Neural progenitor cell (in vitro differentiated cells): ENCODE data around the gene UNC45A. TPM values are rescaled to one million over a fixed set of nuclear protein-coding genes. Genes with fewer than 3 reads are reported as not detected.
"Not testable (repeated sequence)": the region's sequence is repeated elsewhere in the genome, so short reads cannot be mapped to it uniquely, and the experiment has no call there.

Experiments
- DNase-seq: peaks from one replicate; pipeline ENCODE4 v3.0.0-alpha.2; 2016; ENCODE audit warnings: low spot score
- H2AFZ ChIP-seq: fragments of 200-600 bp; sonication (generic); replicated peaks from 2 replicates; pipeline ENCODE4 v1.6.1; 2016; ENCODE audit warnings: antibody characterized with exemption
- H3F3A ChIP-seq: fragments of 200-600 bp; sonication (generic); 2 replicates; pipeline ENCODE4 v1.6.1; 2016; ENCODE audit warnings: antibody characterized with exemption, low read depth
- H3K27ac ChIP-seq: fragments of 200-600 bp; sonication (generic); 2 replicates; pipeline ENCODE4 v1.5.1; 2016; ENCODE audit warnings: mild to moderate bottlenecking
- H3K27me3 ChIP-seq: fragments of 200-600 bp; sonication (generic); 2 replicates; pipeline ENCODE4 v1.6.1; 2016; ENCODE audit warnings: mild to moderate bottlenecking, moderate library complexity
- H3K36me3 ChIP-seq: fragments of 200-600 bp; sonication (generic); 2 replicates; pipeline ENCODE4 v1.5.1; 2016
- H3K4me1 ChIP-seq: fragments of 200-600 bp; sonication (generic); 2 replicates; pipeline ENCODE4 v1.6.1; 2016; ENCODE audit warnings: mixed run types
- H3K4me2 ChIP-seq: fragments of 200-600 bp; sonication (generic); 2 replicates; pipeline ENCODE4 v1.6.1; 2016
- H3K4me3 ChIP-seq: fragments of 200-600 bp; sonication (generic); 2 replicates; pipeline ENCODE4 v1.5.1; 2016
- H3K79me2 ChIP-seq: fragments of 200-600 bp; sonication (generic); 2 replicates; pipeline ENCODE4 v1.6.1; 2016; ENCODE audit warnings: low read depth
- H3K9ac ChIP-seq: fragments of 200-600 bp; sonication (generic); 2 replicates; pipeline ENCODE4 v1.6.1; 2016
- H3K9me3 ChIP-seq: fragments of 200-600 bp; sonication (generic); 2 replicates; pipeline ENCODE4 v1.5.1; 2016; ENCODE audit warnings: low read depth
- H4K20me1 ChIP-seq: fragments of 200-600 bp; sonication (generic); 2 replicates; pipeline ENCODE4 v1.6.1; 2016; ENCODE audit warnings: low read depth
- H3K27ac Mint-ChIP-seq: 3 replicates; pipeline ENCODE4 v1.8.0; 2021; ENCODE audit warnings: mixed read lengths
- H3K27me3 Mint-ChIP-seq: 2 replicates; pipeline ENCODE4 v1.8.0; 2022; ENCODE audit warnings: low read depth, mild to moderate bottlenecking, inconsistent platforms, moderate library complexity, mixed read lengths; ENCODE audit not compliant: insufficient read depth
- H3K36me3 Mint-ChIP-seq: 3 replicates; pipeline ENCODE4 v1.8.0; 2021; ENCODE audit warnings: mixed read lengths
- H3K4me1 Mint-ChIP-seq: 3 replicates; pipeline ENCODE4 v1.8.0; 2021; ENCODE audit warnings: mixed read lengths
- H3K4me3 Mint-ChIP-seq: 3 replicates; pipeline ENCODE4 v1.8.0; 2021; ENCODE audit warnings: mild to moderate bottlenecking, moderate library complexity, mixed read lengths
- H3K9me3 Mint-ChIP-seq: 3 replicates; pipeline ENCODE4 v1.8.0; 2020; ENCODE audit warnings: mixed read lengths
- EZH2 ChIP-seq: fragments of 200-600 bp; sonication (generic); IDR thresholded peaks from 2 replicates; pipeline ENCODE4 v1.6.1; 2017; ENCODE audit warnings: antibody characterized with exemption, mild to moderate bottlenecking, moderate library complexity
- EZH2phosphoT487 ChIP-seq: fragments of 200-600 bp; sonication (generic); IDR thresholded peaks from 2 replicates; pipeline ENCODE4 v1.6.1; 2017; ENCODE audit warnings: antibody characterized with exemption
- total RNA-seq: library from RNA; depleted of rRNA; stranded (reverse); fragments of >200 nt; gene quantifications from 2 replicates; pipeline ENCODE4 v1.2.3, GENCODE V29; 2015; ENCODE audit warnings: low replicate concordance
- TF ChIP-seq, protein P1 (sequence below): fragments of 200-600 bp; sonication (generic); IDR thresholded peaks from 2 replicates; pipeline ENCODE4 v1.5.1; 2017; ENCODE audit warnings: antibody characterized with exemption, mild to moderate bottlenecking

UNC45A gene
- total RNA-seq, 1 donor from 2014 or later: 47.7 TPM

DNA sequence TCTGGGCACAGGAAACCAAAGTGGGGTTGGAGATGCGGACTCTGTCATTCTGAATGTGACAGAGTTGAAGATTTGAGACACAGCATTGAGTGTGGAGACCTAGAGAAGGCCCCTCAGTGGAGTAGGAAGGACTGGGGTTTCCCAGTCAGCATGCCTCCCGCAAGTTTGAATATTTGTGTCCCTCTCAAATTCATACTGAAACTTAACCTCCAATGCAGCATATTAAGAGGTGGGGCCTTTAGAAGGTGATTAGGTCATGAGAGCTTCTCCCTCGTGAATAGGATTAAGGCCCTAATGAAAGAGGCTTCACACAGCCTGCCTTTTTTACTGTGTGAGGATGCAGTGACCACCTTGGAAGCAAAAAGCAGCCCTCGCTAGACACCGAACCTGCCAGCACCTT, 10.7 kb upstream of the UNC45A start:
- Histone ChIP-seq H3F3A (peaks cover 10% of the 10 kb centered on the region), H3K79me2 (no peaks in the 10 kb centered on the region), H3K9ac (no peak overlapping the region), H2AFZ (no peak overlapping the region), H3K27ac (no peak overlapping the region), H3K27me3 (no peaks in the 10 kb centered on the region), H4K20me1 (no peaks in the 10 kb centered on the region), H3K9me3 (no peaks in the 10 kb centered on the region), H3K36me3 (no peaks in the 10 kb centered on the region), H3K4me3 (no peak overlapping the region), H3K4me2 (no peak overlapping the region), H3K4me1 (peaks cover 4% of the 10 kb centered on the region)
- H3K27ac Mint-ChIP-seq: peak overlapping the region; percentile 29
- no peaks in the 10 kb centered on the region for H3K9me3 Mint-ChIP-seq
- H3K4me3 Mint-ChIP-seq: no peak overlapping the region
- TF ChIP-seq EZH2phosphoT487 (no peak), EZH2 (no peak)
- TF ChIP-seq, protein P1, sequence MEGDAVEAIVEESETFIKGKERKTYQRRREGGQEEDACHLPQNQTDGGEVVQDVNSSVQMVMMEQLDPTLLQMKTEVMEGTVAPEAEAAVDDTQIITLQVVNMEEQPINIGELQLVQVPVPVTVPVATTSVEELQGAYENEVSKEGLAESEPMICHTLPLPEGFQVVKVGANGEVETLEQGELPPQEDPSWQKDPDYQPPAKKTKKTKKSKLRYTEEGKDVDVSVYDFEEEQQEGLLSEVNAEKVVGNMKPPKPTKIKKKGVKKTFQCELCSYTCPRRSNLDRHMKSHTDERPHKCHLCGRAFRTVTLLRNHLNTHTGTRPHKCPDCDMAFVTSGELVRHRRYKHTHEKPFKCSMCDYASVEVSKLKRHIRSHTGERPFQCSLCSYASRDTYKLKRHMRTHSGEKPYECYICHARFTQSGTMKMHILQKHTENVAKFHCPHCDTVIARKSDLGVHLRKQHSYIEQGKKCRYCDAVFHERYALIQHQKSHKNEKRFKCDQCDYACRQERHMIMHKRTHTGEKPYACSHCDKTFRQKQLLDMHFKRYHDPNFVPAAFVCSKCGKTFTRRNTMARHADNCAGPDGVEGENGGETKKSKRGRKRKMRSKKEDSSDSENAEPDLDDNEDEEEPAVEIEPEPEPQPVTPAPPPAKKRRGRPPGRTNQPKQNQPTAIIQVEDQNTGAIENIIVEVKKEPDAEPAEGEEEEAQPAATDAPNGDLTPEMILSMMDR: no peak
- DNase-seq: no peak
- H3K27me3 Mint-ChIP-seq: no peaks in the 10 kb centered on the region
- H3K4me1 Mint-ChIP-seq: peaks cover 7% of the 10 kb centered on the region
- H3K36me3 Mint-ChIP-seq: peaks cover 12% of the 10 kb centered on the region

DNA sequence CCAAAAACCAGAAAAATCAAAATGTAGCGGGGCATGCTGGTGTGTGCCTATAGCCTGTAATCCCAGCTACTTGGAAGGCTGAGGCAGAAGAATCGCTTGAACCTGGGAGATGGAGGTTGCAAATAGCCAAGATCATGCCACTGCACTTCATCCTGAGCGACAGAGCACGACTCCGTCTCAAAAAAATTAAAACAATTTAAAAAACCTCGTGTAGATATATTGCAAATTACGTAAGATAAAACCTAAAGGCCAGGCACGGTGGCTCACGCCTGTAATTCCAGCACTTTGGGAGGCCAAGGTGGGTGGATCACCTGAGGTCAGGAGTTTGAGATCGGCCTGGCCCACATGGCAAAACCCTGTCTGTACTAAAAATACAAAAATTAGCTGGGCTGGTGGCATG, 8.3 kb upstream of the UNC45A start:
- H3K36me3 Mint-ChIP-seq, H3K27ac Mint-ChIP-seq, H3K4me3 ChIP-seq, H3K4me2 ChIP-seq, DNase-seq, H3K9me3 ChIP-seq, H3K27me3 Mint-ChIP-seq, H3K79me2 ChIP-seq, H3K27me3 ChIP-seq, H3K36me3 ChIP-seq, H3K4me3 Mint-ChIP-seq, H3K4me1 ChIP-seq, H3K9me3 Mint-ChIP-seq, H3K9ac ChIP-seq, H3K27ac ChIP-seq, H2AFZ ChIP-seq, H4K20me1 ChIP-seq: not testable (repeated sequence)
- peaks cover 13% of the 10 kb centered on the region for H3K4me1 Mint-ChIP-seq
- peaks cover 10% of the 10 kb centered on the region for H3F3A ChIP-seq

DNA sequence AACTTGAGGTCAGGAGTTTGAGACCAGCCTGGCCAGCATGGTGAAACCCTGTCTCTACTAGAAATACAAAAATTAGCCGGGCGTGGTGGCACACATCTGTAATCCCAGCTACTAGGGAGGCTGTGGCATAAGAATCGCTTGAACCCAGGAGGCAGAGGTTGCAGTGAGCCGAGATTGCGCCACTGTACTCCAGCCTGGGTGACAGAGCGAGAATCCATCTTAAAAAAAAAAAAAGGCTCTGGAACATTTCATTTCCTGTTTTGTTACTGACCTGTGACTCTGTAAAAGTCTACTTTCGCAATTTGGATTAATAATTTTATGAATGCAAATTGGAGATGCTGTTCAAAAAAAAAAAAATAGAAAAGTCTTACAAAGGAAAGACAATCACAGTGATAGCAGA, 7.0 kb upstream of the UNC45A start:
- not testable (repeated sequence) for H3K36me3 ChIP-seq, H3K4me2 ChIP-seq, H3K27ac ChIP-seq, H4K20me1 ChIP-seq, H2AFZ ChIP-seq, H3K4me3 ChIP-seq, DNase-seq, H3K79me2 ChIP-seq, H3K9me3 Mint-ChIP-seq, H3K9me3 ChIP-seq, H3K9ac ChIP-seq, H3K4me3 Mint-ChIP-seq, H3K4me1 ChIP-seq, H3K36me3 Mint-ChIP-seq, H3K27me3 Mint-ChIP-seq, H3K27ac Mint-ChIP-seq, H3K27me3 ChIP-seq
- H3F3A ChIP-seq: peaks cover 13% of the 10 kb centered on the region
- H3K4me1 Mint-ChIP-seq: peaks cover 15% of the 10 kb centered on the region

DNA sequence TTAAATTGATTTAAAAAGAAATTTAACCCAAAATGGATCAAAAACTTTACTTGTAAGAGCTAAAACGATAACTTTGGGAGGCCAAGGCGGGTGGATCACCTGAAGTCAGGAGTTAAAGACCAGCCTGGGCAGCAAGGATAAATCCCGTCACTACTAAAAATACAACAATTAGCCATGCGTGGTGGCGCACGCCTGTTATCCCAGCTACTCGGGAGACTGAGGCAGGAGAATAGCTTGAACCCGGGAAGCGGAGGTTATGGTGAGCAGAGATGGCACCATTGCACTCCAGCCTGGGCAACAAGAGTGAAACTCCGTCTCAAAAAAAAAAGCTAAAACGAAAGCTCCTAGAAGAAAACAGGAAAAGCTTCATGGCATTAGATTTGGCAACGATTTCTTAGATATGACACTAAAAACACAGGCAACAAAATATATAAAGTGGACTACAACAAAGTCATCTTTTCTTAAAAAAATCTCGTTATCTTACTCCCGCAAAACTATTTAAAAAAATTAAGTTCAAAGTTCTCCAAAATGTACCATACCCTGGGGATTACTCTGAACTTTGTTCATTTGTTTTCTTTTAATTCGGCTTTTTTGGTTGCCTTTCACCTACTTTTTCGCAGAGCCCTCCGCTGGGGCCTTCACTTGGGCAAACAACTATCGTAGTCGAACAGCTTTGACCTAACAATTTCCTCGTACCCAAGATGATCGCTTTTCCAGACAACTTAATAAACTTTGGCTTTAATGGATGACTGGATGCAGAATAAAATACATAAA, 5.7 kb upstream of the UNC45A start:
- H3K4me1 ChIP-seq: peaks cover 4% of the 10 kb centered on the region
- Mint-ChIP-seq H3K4me3 (no peak overlapping the region), H3K27me3 (peaks cover 5% of the 10 kb centered on the region), H3K36me3 (no peaks in the 10 kb centered on the region), H3K27ac (no peak overlapping the region), H3K4me1 (peaks cover 17% of the 10 kb centered on the region), H3K9me3 (no peaks in the 10 kb centered on the region)
- H4K20me1 ChIP-seq: peaks cover under 1% of the 10 kb centered on the region
- peaks cover 15% of the 10 kb centered on the region for H3F3A ChIP-seq
- no peak for DNase-seq
- TF ChIP-seq EZH2 (no peak), EZH2phosphoT487 (no peak)
- TF ChIP-seq, protein P1: no peak
- H3K9ac ChIP-seq: no peak overlapping the region
- no peaks in the 10 kb centered on the region for H3K36me3 ChIP-seq
- no peaks in the 10 kb centered on the region for H3K79me2 ChIP-seq
- no peaks in the 10 kb centered on the region for H3K9me3 ChIP-seq
- H2AFZ ChIP-seq: no peak overlapping the region
- H3K4me2 ChIP-seq: no peak overlapping the region
- peaks cover 15% of the 10 kb centered on the region for H3K27me3 ChIP-seq
- H3K4me3 ChIP-seq: no peak overlapping the region
- no peak overlapping the region for H3K27ac ChIP-seq
